ENCODE results near the gene RTRAF. TPM values are rescaled to one million over a fixed set of nuclear protein-coding genes. Genes with fewer than 3 reads are reported as not detected.

Gene RTRAF
- total and polyA plus RNA-seq, 9 donors = 47.4 to 223 (median 157) TPM

- no peaks in the 10 kb centered on the region for H3K27me3 ChIP-seq
- no peak overlapping the region for H3K4me3 ChIP-seq
- no peaks in the 10 kb centered on the region for H3K9me3 ChIP-seq
- H3K27ac ChIP-seq = no peak overlapping the region
- no peak for DNase-seq
- TF ChIP-seq EP300 (IDR thresholded peaks at IDR 0.05) (no peak), POLR2A (IDR thresholded peaks at IDR 0.05) (no peak)
- TF ChIP-seq, protein P1, sequence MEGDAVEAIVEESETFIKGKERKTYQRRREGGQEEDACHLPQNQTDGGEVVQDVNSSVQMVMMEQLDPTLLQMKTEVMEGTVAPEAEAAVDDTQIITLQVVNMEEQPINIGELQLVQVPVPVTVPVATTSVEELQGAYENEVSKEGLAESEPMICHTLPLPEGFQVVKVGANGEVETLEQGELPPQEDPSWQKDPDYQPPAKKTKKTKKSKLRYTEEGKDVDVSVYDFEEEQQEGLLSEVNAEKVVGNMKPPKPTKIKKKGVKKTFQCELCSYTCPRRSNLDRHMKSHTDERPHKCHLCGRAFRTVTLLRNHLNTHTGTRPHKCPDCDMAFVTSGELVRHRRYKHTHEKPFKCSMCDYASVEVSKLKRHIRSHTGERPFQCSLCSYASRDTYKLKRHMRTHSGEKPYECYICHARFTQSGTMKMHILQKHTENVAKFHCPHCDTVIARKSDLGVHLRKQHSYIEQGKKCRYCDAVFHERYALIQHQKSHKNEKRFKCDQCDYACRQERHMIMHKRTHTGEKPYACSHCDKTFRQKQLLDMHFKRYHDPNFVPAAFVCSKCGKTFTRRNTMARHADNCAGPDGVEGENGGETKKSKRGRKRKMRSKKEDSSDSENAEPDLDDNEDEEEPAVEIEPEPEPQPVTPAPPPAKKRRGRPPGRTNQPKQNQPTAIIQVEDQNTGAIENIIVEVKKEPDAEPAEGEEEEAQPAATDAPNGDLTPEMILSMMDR (IDR thresholded peaks at IDR 0.05) = no peak
- no peaks in the 10 kb centered on the region for H3K36me3 ChIP-seq
- intact Hi-C loops (cut with DNase I) = no loop called here
- peaks cover 7% of the 10 kb centered on the region for H3K4me1 ChIP-seq (ENCODE audit: insufficient read depth)
- WGBS, 3 donors = 84 to 88% (median 84%) methylated on average over 15 of the region's 15 CpGs
Measured at GRCh38 chr14:52014601-52015267, 25.4 kb downstream of the RTRAF start.

GRCh38 chr14:52015411-52016030 is 26.2 kb downstream of the RTRAF start:
- Histone ChIP-seq H3K4me1 (ENCODE audit: insufficient read depth) (peaks cover 7% of the 10 kb centered on the region), H3K27me3 (no peaks in the 10 kb centered on the region), H3K9me3 (no peaks in the 10 kb centered on the region), H3K36me3 (no peaks in the 10 kb centered on the region), H3K27ac (no peak overlapping the region), H3K4me3 (no peak overlapping the region)
- WGBS, 3 donors = 76 to 82% (median 81%) methylated on average over 8 of the region's 8 CpGs
- intact Hi-C loops (cut with DNase I) = no loop called here
- TF ChIP-seq POLR2A (IDR thresholded peaks at IDR 0.05) (no peak), EP300 (IDR thresholded peaks at IDR 0.05) (no peak)
- TF ChIP-seq, protein P1 (IDR thresholded peaks at IDR 0.05) = no peak
- DNase-seq = no peak

- Histone ChIP-seq H3K4me1 (ENCODE audit: insufficient read depth) (peaks cover 11% of the 10 kb centered on the region), H3K27ac (no peak overlapping the region), H3K9me3 (no peaks in the 10 kb centered on the region), H3K27me3 (no peaks in the 10 kb centered on the region), H3K36me3 (no peaks in the 10 kb centered on the region), H3K4me3 (no peak overlapping the region)
- no peak for DNase-seq
- WGBS, 3 donors = 76 to 87% (median 84%) methylated on average over 4 of the region's 4 CpGs
- intact Hi-C loops (cut with DNase I) = no loop called here
- TF ChIP-seq, protein P1 (IDR thresholded peaks at IDR 0.05) = no peak
- TF ChIP-seq POLR2A (IDR thresholded peaks at IDR 0.05) = no peak
- TF ChIP-seq EP300 (IDR thresholded peaks at IDR 0.05) = no peak
Measured at GRCh38 chr14:52018252-52018651, 28.9 kb downstream of the RTRAF start.

DNA sequence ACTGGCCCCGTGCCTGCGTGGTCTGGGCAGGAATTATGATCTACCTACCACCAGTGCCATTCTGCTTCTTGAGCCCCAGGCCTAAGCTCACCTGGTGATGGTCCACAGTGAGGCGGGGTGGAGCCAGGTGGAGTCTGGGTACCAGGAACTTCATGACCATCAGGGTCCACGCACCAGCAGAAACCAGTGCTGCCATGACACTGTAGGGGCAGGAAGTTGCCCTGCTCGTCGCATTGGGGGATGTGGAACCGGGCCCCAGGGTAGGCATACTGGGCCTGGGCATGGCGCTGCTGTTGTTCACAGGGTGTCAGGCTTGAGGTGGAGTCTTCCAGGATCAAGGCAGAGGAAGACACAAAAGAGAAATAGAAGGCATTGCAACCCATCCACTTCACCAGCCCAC is 29.6 kb downstream of the RTRAF start:
- H3K36me3 ChIP-seq = no peaks in the 10 kb centered on the region
- H3K27ac ChIP-seq = no peak overlapping the region
- no peaks in the 10 kb centered on the region for H3K27me3 ChIP-seq
- H3K9me3 ChIP-seq = no peaks in the 10 kb centered on the region
- no peak overlapping the region for H3K4me3 ChIP-seq
- peaks cover 13% of the 10 kb centered on the region for H3K4me1 ChIP-seq (ENCODE audit: insufficient read depth)
- intact Hi-C loops (cut with DNase I) = no loop called here
- 92 to 98% (median 94%) methylated on average over 8 of the region's 8 CpGs for WGBS, 3 donors
- TF ChIP-seq POLR2A (IDR thresholded peaks at IDR 0.05) (no peak), EP300 (IDR thresholded peaks at IDR 0.05) (no peak)
- TF ChIP-seq, protein P1 (IDR thresholded peaks at IDR 0.05) = no peak
- DNase-seq = no peak

Data from ovary (tissue), 9 donors.